Effector memory CD4-positive, alpha-beta T cell (primary cell): ENCODE data around the gene SLC26A1.
"Not testable (repeated sequence)": the region's sequence is repeated elsewhere in the genome, so short reads cannot be mapped to it uniquely, and the experiment has no call there.

Experiments
- DNase-seq, 3 donors: peaks; one replicate each; pipeline ENCODE4 v3.0.0-alpha.2; 2020
- H3K27ac ChIP-seq: 2 replicates; pipeline ENCODE4 v1.7.0; 2013; ENCODE audit warnings: mild to moderate bottlenecking, low read length, moderate library complexity; ENCODE audit not compliant: insufficient read depth, poor library complexity, severe bottlenecking
- H3K27me3 ChIP-seq: replicated peaks from 2 replicates; pipeline ENCODE4 v1.7.0; 2013; ENCODE audit warnings: mild to moderate bottlenecking, low read length; ENCODE audit not compliant: insufficient read depth, control insufficient read depth, poor library complexity, severe bottlenecking
- H3K36me3 ChIP-seq: 2 replicates; pipeline ENCODE4 v1.7.0; 2013; ENCODE audit warnings: mild to moderate bottlenecking, low read length, moderate library complexity; ENCODE audit not compliant: control insufficient read depth, insufficient read depth
- H3K4me1 ChIP-seq: 2 replicates; pipeline ENCODE4 v1.7.0; 2013; ENCODE audit warnings: low read length, mild to moderate bottlenecking; ENCODE audit not compliant: control insufficient read depth, insufficient read depth, poor library complexity, severe bottlenecking
- H3K4me3 ChIP-seq: 2 replicates; pipeline ENCODE4 v1.7.0; 2013; ENCODE audit warnings: low read length, low read depth, mild to moderate bottlenecking; ENCODE audit not compliant: insufficient read depth, poor library complexity, severe bottlenecking
- H3K9me3 ChIP-seq: 2 replicates; pipeline ENCODE4 v1.7.0; 2013; ENCODE audit warnings: mild to moderate bottlenecking, low read length, moderate library complexity; ENCODE audit not compliant: control insufficient read depth

The SLC26A1 gene

GRCh38 chr4:950136-951020, 42.8 kb downstream of the SLC26A1 start:
- Histone ChIP-seq H3K36me3 (no peaks in the 10 kb centered on the region), H3K4me1 (no peaks in the 10 kb centered on the region), H3K27me3 (no peaks in the 10 kb centered on the region), H3K9me3 (no peaks in the 10 kb centered on the region), H3K4me3 (no peak overlapping the region), H3K27ac (no peak overlapping the region)
- DNase-seq: no peak

GRCh38 chr4:949656-950055, 43.5 kb downstream of the SLC26A1 start:
- H3K27ac ChIP-seq: no peak overlapping the region

DNA sequence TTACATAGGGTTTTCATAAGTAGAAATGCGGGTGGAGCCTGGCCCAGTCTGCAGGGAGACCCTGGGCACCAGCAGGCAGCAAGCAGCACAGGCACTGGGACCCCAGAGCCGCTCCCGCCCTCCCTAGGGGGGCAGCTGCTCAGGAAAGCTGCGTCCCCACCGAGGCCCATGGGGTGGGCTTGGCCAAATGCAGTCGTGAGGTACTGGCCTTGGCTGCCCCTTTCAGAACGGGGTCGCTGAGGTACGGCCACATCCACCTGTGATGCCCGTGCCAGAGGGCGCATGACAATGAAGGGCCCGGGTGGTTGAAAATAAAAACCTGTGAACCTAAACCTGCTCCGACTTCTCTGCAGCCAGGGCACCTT, 44.3 kb downstream of the SLC26A1 start:
- H3K27ac ChIP-seq: no peak overlapping the region
- no peaks in the 10 kb centered on the region for H3K27me3 ChIP-seq
- H3K4me1 ChIP-seq: no peaks in the 10 kb centered on the region
- no peaks in the 10 kb centered on the region for H3K36me3 ChIP-seq
- H3K9me3 ChIP-seq: no peaks in the 10 kb centered on the region
- H3K4me3 ChIP-seq: no peak overlapping the region
- DNase-seq: no peak

More at GRCh38 chr4:949656-950055, 43.5 kb downstream of the SLC26A1 start:
- no peaks in the 10 kb centered on the region for H3K9me3 ChIP-seq
- H3K4me3 ChIP-seq: no peak overlapping the region
- H3K4me1 ChIP-seq: no peaks in the 10 kb centered on the region
- no peaks in the 10 kb centered on the region for H3K27me3 ChIP-seq
- no peaks in the 10 kb centered on the region for H3K36me3 ChIP-seq
- DNase-seq: no peak

- no peak overlapping the region for H3K27ac ChIP-seq
- H3K36me3 ChIP-seq: no peaks in the 10 kb centered on the region
- no peaks in the 10 kb centered on the region for H3K9me3 ChIP-seq
- H3K4me3 ChIP-seq: no peak overlapping the region
- H3K27me3 ChIP-seq: no peaks in the 10 kb centered on the region
- no peak for DNase-seq
- no peaks in the 10 kb centered on the region for H3K4me1 ChIP-seq
These were observed 44.9 kb downstream of the SLC26A1 start for GRCh38 chr4:948101-948935.

- Histone ChIP-seq H3K9me3 (no peaks in the 10 kb centered on the region), H3K4me1 (no peaks in the 10 kb centered on the region), H3K27ac (no peak overlapping the region), H3K36me3 (no peaks in the 10 kb centered on the region), H3K27me3 (no peaks in the 10 kb centered on the region), H3K4me3 (no peak overlapping the region)
- no peak for DNase-seq
These were observed 45.7 kb downstream of the SLC26A1 start for GRCh38 chr4:947491-947971.

DNA sequence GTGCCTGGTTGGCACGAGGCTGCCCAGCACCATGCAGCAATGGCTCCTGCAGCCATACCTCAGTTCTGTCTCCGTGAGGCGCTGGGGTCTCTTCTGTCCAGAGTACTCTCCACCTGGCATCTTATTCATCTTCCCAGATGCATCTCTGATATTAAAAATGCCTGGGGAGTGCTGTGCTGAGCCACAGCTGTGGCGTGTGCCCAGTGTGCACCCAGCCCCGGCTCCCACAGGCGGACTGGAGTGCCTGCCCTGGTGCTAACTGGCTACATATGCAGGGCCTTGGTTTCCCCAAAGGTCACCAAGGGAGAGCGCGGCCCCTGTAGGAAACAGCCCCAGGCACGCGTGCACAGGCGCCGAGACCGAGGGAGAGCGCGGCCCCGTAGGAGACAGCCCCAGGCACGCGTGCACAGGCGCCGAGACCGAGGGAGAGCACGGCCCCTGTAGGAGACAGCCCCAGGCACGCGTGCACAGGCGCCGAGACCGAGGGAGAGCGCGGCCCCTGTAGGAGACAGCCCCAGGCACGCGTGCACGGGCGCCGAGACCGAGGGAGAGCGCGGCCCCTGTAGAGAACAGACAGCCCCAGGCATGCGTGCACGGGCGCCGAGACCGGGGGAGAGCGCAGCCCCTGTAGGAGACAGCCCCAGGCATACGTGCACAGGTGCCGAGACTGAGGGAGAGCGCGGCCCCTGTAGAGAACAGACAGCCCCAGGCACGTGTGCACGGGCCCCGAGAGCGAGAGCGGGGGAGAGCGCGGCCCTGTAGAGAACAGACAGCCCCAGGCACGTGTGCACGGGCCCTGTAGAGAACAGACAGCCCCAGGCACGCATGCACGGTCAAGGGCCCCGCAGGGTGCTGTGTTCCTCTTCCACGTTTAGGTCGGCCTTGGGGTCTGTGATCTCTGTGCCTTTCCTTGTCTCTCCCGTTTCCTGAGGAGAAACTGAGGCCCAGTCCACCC, 46.4 kb downstream of the SLC26A1 start:
- H3K27ac ChIP-seq: no peak overlapping the region
- no peak for DNase-seq
- no peaks in the 10 kb centered on the region for H3K9me3 ChIP-seq
- no peaks in the 10 kb centered on the region for H3K36me3 ChIP-seq
- no peaks in the 10 kb centered on the region for H3K27me3 ChIP-seq
- no peaks in the 10 kb centered on the region for H3K4me1 ChIP-seq
- no peak overlapping the region for H3K4me3 ChIP-seq

DNA sequence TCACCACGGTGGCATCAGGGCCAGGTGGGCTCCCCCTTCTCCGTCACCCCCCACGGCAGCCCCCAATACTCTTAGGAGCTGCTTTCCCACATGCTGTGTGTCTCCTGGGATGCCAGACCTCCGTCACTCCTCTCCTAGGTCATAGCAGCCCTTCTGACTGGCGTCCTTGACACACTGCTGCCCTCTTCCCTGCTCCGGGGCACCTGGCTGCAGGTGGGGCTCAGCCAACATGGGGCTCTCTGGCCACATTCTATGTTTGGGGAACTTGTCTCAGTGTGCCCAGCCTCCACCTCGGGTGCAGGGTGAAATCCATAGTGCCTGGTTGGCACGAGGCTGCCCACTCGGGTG, 47.1 kb downstream of the SLC26A1 start:
- Histone ChIP-seq H3K27ac (no peak overlapping the region), H3K36me3 (no peaks in the 10 kb centered on the region), H3K27me3 (no peaks in the 10 kb centered on the region), H3K4me3 (no peak overlapping the region), H3K9me3 (no peaks in the 10 kb centered on the region), H3K4me1 (no peaks in the 10 kb centered on the region)
- no peak for DNase-seq

GRCh38 chr4:945274-946102, 47.7 kb downstream of the SLC26A1 start:
- DNase-seq: no peak
- Histone ChIP-seq H3K4me1 (no peaks in the 10 kb centered on the region), H3K4me3 (no peak overlapping the region), H3K27me3 (no peaks in the 10 kb centered on the region), H3K9me3 (no peaks in the 10 kb centered on the region), H3K36me3 (no peaks in the 10 kb centered on the region), H3K27ac (no peak overlapping the region)

DNA sequence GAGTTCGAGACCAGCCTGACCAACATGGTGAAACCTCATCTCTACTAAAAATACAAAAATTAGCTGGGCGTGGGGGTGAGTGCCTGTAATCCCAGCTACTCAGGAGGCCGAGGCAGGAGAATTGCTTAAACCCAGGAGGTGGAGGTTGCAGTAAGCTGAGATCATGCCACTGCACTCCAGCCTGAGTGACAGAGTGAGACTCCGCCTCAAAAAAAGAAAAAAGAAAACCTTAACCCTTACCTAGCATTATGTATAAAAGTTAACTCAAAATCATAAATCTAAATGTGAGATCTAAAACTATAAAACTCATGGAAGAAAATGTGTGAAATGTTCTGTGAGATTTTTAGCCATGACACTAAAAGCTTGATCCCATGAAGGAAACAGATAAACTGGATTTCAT, 53.7 kb downstream of the SLC26A1 start:
- not testable (repeated sequence) for DNase-seq, H3K27ac ChIP-seq, H3K27me3 ChIP-seq, H3K36me3 ChIP-seq, H3K4me3 ChIP-seq, H3K9me3 ChIP-seq, H3K4me1 ChIP-seq
